ENCODE measurements around the gene SLC6A3. TPM values are rescaled to one million over a fixed set of nuclear protein-coding genes. Genes with fewer than 3 reads are reported as not detected.

The SLC6A3 gene
- total RNA-seq, 1 donor from 2014 or later = 0.10 TPM

DNA sequence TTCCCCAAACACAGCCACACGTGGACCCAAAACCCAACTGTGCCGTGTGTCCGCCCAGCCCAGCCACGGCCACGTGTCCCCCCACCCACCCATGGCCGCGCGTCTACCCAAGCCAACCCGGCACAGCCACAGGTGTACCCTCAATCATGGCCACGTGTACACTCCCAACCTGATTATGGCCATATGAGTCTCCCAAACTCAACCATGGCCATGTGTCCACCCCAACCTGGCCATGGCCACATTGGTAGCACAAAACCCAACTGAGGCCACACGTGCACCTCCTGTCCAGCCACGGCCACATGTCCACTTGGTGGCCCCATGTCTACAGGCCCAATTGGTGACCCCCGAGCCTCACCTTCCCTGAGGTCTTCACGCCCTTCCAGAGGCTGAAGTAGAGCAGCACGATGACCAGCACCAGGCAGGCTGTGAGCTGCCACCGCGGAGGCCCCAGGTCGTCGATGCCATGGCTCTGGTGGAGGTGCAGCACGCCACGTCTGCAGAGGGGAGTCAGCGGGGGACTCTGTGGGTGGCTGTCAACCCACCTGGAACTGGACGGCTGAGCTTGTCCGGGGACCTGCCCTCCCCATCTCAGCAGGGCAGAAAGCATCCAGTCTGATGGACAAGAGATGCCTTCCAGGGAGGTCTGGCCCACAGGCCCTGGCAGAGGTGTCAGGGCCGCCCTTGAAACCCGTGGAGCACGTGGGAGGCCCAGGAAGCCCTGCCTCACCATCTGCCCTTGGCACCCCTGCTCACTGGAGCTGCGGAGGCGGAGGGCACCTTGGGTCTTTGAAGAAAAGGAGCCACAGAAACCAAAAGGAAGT is 23.5 kb downstream of the SLC6A3 start:
- no peak for DNase-seq (ENCODE audit: low spot score)
- Mint-ChIP-seq H3K27ac (ENCODE audit: unreplicated experiment) (no peak overlapping the region), H3K9me3 (ENCODE audit: unreplicated experiment) (peaks cover 11% of the 10 kb centered on the region), H3K36me3 (ENCODE audit: low read depth, unreplicated experiment) (peaks cover 6% of the 10 kb centered on the region), H3K4me1 (ENCODE audit: unreplicated experiment) (peaks cover 4% of the 10 kb centered on the region), H3K4me3 (ENCODE audit: unreplicated experiment) (no peak overlapping the region), H3K27me3 (ENCODE audit: unreplicated experiment) (peaks cover 34% of the 10 kb centered on the region)
- TF ChIP-seq, protein P1, sequence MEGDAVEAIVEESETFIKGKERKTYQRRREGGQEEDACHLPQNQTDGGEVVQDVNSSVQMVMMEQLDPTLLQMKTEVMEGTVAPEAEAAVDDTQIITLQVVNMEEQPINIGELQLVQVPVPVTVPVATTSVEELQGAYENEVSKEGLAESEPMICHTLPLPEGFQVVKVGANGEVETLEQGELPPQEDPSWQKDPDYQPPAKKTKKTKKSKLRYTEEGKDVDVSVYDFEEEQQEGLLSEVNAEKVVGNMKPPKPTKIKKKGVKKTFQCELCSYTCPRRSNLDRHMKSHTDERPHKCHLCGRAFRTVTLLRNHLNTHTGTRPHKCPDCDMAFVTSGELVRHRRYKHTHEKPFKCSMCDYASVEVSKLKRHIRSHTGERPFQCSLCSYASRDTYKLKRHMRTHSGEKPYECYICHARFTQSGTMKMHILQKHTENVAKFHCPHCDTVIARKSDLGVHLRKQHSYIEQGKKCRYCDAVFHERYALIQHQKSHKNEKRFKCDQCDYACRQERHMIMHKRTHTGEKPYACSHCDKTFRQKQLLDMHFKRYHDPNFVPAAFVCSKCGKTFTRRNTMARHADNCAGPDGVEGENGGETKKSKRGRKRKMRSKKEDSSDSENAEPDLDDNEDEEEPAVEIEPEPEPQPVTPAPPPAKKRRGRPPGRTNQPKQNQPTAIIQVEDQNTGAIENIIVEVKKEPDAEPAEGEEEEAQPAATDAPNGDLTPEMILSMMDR (IDR thresholded peaks at IDR 0.05; ENCODE audit: unreplicated experiment) = no peak

DNA sequence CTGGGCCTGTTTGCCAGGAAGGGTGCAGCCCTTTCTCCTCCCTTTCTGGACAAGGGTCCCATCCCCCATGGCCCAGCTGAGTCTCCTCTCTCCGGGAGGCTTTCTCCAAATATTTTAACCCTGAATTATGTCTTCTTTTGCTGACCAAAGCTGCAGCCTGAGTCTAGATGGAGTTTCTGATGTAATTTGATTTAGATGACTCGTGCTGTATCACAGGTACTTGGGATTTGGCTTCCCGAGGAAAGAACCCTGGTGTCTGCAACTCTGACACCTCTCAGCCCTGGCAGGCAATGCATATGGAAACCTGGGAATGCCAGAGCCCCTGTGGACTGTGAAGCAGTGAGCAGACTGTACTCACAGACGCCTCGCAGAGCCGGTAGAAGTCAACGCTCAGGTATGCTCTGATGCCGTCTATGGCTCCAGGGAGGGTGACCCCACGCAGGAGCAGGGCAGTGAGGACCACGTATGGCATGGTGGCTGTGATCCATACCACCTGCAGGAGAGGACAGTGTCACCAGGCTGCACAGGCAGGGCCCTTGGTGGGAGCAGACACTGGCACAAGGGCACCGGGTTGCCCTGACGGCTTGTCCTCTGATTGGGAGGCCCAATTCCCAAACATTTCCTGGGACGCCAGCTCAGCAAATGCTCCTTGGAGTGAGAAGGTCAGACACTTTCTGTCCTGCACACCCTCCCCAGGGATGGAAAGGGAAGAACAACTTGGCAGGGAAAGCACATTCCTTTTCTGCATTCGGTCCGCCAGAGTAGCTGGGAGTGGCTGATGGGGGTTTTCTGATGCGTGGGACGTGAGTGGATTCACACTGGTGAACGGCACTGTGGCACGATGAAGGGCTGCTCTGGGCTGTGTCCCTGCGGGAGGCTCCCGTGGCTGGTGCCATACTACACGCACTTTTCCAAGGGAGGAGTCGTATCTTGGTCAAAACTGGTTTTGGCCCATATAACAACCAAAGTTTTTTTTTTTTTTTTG is 24.7 kb downstream of the SLC6A3 start:
- Mint-ChIP-seq H3K27me3 (ENCODE audit: unreplicated experiment) (peaks cover 38% of the 10 kb centered on the region), H3K9me3 (ENCODE audit: unreplicated experiment) (peaks cover 11% of the 10 kb centered on the region), H3K36me3 (ENCODE audit: low read depth, unreplicated experiment) (peaks cover 9% of the 10 kb centered on the region), H3K27ac (ENCODE audit: unreplicated experiment) (no peak overlapping the region), H3K4me1 (ENCODE audit: unreplicated experiment) (peaks cover 4% of the 10 kb centered on the region), H3K4me3 (ENCODE audit: unreplicated experiment) (no peak overlapping the region)
- no peak for DNase-seq (ENCODE audit: low spot score)
- TF ChIP-seq, protein P1 (IDR thresholded peaks at IDR 0.05; ENCODE audit: unreplicated experiment) = no peak

DNA sequence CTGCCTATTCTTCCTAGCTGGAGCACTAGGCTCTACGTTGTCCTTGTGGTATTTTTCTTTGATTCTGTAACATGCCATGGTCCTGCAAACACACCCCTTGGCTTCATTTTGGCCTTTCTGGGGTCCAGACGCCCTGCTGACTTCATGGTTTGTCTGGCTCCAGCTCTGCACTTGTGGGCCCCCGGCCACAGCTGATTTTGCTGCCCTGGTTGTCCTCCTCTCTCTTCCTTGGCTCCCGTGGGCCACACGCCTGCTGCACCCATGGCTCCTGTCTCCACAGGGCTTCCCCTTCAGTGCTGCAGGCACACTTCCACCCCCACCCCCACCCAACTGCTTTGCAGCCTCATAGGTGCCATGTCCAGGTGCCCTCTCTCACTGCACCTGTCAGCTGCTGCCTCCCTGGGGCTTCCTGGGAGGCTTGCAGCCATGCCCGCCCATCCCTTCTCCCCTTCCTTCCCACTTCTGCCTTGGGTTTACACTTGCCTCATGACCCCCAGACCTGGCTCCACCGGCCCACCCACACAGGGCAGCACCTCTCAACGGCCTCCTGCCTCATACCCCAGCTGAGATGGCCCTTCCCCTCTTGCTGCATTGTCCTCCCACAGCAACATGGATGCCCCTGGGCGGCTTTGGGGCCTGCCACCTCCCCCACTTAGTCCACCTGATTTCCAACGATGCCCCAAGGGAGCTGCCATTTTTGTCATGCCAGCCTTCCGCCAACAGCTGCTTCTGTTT is 25.6 kb downstream of the SLC6A3 start:
- peaks cover 11% of the 10 kb centered on the region for H3K9me3 Mint-ChIP-seq (ENCODE audit: unreplicated experiment)
- peaks cover 9% of the 10 kb centered on the region for H3K36me3 Mint-ChIP-seq (ENCODE audit: low read depth, unreplicated experiment)
- H3K4me3 Mint-ChIP-seq (ENCODE audit: unreplicated experiment) = peak overlapping the region; percentile 3
- no peak overlapping the region for H3K27ac Mint-ChIP-seq (ENCODE audit: unreplicated experiment)
- TF ChIP-seq, protein P1 (IDR thresholded peaks at IDR 0.05; ENCODE audit: unreplicated experiment) = no peak
- DNase-seq (ENCODE audit: low spot score) = no peak
- H3K27me3 Mint-ChIP-seq (ENCODE audit: unreplicated experiment) = peaks cover 39% of the 10 kb centered on the region
- peaks cover 4% of the 10 kb centered on the region for H3K4me1 Mint-ChIP-seq (ENCODE audit: unreplicated experiment)

DNA sequence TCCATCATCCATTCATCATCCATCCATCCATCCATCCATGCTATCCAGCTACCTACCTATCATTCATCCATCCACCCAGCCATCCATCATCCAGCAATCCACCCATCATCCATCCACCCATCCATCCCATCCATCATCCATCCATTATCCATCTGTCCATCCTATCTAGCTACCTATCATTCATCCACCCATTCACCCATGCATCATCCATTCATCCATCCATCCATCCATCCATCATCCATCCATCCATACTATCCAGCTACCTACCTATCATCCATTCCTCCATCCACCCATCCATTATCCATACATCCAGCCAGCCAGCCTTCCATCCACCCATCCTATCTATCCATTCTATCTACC is 26.3 kb downstream of the SLC6A3 start:
- H3K36me3 Mint-ChIP-seq (ENCODE audit: low read depth, unreplicated experiment) = peaks cover 9% of the 10 kb centered on the region
- TF ChIP-seq, protein P1 (IDR thresholded peaks at IDR 0.05; ENCODE audit: unreplicated experiment) = no peak
- H3K9me3 Mint-ChIP-seq (ENCODE audit: unreplicated experiment) = peaks cover 11% of the 10 kb centered on the region
- H3K4me3 Mint-ChIP-seq (ENCODE audit: unreplicated experiment) = peak overlapping the region; percentile 3
- DNase-seq (ENCODE audit: low spot score) = no peak
- peaks cover 36% of the 10 kb centered on the region for H3K27me3 Mint-ChIP-seq (ENCODE audit: unreplicated experiment)
- peaks cover 2% of the 10 kb centered on the region for H3K4me1 Mint-ChIP-seq (ENCODE audit: unreplicated experiment)
- H3K27ac Mint-ChIP-seq (ENCODE audit: unreplicated experiment) = no peak overlapping the region

All from endothelial cell (in vitro differentiated cells).